Hematopoietic multipotent progenitor cell treated with erythropoietin and hydrocortisone succinate and interleukin-3 and kit ligand, for 15 days (in vitro differentiated cells): ENCODE data around the gene SLC7A6.
A peak's percentile ranks its signal among the peaks of the same experiment; 100 is the strongest.

Source experiments
- DNase-seq: peaks from one replicate; pipeline ENCODE4 v3.0.0-alpha.2; 2015; ENCODE audit warnings: low spot score

The SLC7A6 gene

DNA sequence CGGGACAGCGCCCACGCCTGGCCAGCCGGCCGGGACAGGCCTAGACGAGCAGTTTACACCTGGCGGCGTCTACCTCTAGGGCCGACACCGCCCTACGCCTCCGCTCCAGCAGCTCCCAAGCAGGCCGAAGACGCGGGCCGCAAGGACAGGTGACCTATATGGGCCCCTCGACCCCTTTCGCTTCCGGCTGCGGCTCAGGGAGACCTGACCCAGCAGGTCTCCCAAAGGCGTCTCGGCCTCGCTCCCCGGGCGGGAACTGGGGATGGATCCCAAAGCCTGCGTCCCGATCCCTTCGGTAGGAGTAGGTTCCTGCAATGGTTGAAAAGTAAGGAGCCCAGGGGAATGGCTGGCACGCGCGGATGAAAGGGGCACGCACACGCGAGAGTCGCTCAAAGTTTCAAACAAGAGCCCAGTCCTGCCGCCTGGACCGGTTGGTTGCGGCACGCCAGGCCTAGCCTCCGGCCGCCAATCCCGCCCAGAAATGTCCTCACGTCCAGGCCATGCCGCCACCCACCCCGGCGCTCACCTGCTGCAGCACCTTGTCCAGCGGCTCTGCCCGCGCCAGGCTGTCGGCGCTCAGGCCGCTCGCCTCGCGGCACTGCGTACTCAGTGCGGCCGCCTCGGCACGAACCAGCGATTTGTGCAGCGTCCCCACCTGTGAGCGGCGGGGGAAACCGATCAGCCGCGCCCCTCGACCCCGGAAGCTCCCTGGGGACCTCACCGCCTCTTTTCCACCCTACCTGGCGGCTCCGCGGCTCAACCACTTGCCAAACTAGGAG lies 29.0 kb upstream of the SLC7A6 start:
- DNase-seq: no peak

DNA sequence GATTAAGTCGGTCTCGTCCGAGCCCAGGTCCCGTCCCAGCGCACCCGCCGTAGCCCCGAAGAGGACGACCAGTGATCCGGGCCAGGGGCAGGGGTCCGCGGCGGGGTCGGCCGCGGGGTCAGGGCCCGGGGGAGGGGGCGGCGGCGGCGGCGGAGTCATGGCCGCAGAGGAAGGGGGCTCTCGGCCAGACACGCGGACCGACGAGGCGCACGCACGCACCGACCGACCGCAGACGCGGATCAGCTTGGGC lies 28.5 kb upstream of the SLC7A6 start, which contains the start of gene ESRP2:
ESRP2 (minus strand) TSS at position 241 of the 250 bp plus-strand sequence; CDS start at position 159, 82 bp downstream.
- DNase-seq: no peak

DNA sequence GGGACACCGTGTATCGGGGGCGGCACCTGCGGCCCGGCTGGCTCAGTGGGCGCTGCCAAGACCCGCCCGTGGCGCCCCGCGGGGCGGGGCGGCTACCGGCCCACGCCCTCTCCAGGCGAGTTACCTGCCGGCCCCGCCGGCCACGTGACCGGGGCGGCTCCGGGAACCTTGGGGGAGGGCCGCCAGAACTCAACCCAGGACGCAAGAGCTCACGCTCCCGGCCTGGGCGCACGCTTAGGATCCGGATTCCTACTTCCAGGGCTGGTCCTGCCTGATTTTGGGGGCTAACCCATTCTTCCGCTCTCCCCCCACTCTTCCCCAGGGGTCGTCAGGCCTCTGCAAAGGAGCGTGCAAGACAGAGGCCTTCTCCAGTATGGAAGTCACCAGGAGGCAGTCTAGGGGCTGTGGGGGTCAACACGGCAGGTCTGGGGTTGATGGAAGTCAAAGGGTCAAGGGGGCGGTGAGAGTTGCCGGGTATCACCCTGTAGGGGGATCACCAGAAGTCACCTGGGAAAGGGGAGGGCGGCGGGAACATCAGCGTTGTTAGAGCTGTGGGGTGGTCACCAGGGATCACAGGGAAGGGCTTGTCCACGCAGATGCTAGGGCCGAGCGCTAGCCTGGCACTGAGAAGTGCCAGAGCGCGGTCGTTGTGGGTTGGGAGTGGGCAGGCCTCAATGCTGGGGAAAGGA lies 28.0 kb upstream of the SLC7A6 start:
- DNase-seq: peak; percentile 64

- DNase-seq: no peak
Measured at GRCh38 chr16:68236826-68237242, 27.5 kb upstream of the SLC7A6 start.

GRCh38 chr16:68237243-68238028 lies 26.9 kb upstream of the SLC7A6 start:
- peak; percentile 98 for DNase-seq

- no peak for DNase-seq
Measured at GRCh38 chr16:68238029-68238345, 26.3 kb upstream of the SLC7A6 start.

DNA sequence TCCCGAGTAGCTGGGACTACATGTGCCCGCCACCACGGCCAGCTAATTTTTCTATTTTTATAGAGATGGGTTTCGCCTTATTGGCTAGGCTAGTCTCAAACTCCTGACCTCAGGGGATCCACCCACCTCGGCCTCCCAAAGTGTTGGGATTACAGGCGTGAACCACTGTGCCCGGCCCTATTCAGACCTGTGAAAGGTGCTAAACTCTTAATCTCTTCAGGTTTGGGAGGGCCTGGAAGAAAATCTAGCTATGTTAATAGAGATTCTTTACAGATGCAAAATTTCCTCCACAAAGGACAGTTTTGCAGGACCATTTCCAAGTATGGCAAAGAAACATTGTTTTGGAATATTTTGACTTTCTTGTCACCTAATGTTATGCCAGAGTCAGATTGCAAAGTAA lies 22.2 kb upstream of the SLC7A6 start:
- DNase-seq: no peak

DNA sequence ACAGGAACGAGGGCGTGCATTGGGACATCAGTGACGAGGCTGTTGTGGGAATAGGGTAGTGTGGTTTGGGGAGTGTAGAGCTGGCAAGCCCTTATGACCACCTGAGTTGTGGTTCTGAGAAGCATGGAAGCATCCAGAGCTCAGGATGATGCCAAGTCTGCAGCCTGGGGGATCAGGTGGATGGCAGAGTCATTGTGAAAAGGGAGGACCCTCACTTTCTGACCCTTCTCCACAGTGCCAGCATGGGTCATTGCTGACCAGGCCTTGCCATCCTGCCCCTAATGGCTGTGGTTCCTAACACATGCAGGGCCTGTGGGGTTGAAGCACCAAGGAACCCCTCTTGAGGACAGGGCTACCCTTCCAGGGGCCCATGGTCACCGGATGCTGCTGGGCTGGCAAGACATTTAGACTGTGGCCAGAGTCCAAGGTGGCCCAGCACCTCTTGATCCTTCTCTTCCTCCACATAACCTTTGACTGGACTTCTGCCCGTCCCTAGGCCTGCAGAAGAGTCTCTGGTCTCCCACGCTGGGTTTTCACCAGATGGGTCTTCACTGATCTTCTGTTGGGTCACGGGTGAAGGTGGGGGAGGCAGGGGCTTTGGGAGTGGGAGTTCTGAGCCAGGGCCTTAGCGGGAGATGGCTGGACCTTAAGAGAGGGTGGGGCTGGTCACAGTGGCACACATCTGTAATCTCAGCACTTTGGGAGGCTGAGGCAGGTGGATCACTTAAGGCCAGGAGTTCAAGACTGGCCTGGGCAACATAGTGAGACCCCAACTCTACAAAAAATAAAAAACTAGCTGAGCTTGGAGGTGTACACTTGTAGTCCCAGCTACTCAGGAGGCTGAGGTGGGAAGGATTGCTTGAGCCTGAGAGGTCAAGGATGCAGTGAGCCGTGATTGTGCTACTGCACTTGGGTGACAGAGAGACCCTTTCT lies 21.1 kb upstream of the SLC7A6 start:
- DNase-seq: no peak

- no peak for DNase-seq
Measured at GRCh38 chr16:68244481-68244902, 19.8 kb upstream of the SLC7A6 start.

DNA sequence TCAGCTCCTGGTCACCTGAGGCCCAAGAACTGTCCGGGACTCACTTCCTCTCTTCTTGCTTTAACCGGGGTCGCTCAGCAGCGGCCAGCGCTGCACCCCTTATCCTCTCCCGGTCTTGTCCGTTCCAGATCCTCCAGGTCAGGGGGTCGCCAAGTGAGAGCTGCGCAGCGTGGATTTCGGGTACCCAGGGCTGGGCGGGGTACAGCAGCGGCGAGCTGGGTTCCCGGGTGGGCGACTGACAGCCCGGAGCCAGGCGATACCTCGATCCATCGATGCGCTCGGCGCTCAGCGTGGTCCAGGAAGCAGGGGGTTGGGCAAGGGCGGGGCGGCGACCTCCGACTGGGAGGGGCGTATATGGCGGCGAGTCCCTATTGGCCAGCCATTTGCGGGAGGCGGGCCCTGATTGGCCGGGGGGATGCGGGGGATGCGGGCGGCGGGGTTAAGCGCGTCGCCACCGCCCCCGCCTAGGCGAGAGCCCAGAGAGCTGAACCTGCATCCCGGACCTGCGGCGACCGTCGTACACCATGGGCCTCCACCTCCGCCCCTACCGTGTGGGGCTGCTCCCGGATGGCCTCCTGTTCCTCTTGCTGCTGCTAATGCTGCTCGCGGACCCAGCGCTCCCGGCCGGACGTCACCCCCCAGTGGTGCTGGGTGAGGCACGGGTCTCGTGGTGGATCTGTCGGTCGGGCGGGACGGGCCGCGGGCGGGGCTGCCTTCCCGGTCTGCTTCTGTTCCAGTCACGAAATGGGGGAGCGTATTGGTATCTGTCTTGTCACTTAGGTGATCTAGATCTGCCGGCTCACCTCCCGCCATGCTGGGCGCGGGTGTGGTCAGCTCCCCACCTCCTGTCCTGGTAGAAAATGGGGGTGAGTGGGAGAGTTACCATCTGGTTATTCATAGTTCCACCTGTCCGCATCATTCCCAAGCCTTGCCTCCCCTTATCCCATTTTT lies 19.1 kb upstream of the SLC7A6 start, which contains the start of gene PLA2G15:
PLA2G15 (plus strand) TSS at position 471 of the 951 bp plus-strand sequence; CDS start at position 525, 54 bp downstream.
- DNase-seq: peak; percentile 88

DNA sequence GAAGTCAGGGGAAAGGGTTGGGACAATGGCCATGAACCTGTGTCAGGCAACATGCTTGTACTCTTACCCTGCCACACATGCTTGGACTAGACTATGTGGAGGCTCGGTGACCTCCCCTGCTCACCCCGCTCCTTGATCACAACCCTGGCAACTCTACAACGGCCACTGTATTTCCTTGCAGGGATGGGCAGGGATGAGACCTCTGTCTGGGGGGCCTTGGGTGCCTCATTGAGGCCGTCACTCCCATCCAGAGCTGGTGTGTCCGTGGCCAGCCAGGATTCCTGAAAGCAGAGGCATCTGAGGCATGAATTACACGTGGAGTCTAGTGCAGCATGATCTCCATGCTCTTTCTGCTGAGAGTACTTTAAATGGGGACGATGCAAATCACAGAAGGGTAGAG lies 18.2 kb upstream of the SLC7A6 start:
- no peak for DNase-seq

- no peak for DNase-seq
Measured at GRCh38 chr16:68246666-68247065, 17.7 kb upstream of the SLC7A6 start.

GRCh38 chr16:68247400-68247799 lies 16.9 kb upstream of the SLC7A6 start:
- DNase-seq: no peak

DNA sequence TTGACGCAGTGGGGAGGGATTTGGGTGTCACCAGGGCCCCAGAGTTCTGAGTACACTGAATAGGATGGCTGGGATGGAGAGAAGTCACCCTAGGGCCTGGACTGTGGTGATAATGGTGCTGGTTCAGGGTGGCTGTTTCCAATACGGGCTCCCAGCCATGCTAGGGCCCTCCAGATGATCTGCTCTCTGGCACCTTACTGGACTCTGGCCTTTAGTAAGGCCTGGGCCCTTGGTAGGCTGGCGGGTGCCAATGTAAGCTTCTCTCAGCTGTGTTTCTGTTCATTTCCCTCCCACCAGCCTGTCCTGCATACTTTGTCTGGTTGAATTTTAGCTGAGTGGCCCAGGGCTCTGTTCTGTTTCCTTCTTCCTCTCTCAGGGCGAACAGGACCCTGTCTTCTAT lies 16.4 kb upstream of the SLC7A6 start:
- no peak for DNase-seq

- no peak for DNase-seq
Measured at GRCh38 chr16:68249371-68249770, 15.0 kb upstream of the SLC7A6 start.

GRCh38 chr16:68250951-68251350 lies 13.4 kb upstream of the SLC7A6 start:
- DNase-seq: no peak

DNA sequence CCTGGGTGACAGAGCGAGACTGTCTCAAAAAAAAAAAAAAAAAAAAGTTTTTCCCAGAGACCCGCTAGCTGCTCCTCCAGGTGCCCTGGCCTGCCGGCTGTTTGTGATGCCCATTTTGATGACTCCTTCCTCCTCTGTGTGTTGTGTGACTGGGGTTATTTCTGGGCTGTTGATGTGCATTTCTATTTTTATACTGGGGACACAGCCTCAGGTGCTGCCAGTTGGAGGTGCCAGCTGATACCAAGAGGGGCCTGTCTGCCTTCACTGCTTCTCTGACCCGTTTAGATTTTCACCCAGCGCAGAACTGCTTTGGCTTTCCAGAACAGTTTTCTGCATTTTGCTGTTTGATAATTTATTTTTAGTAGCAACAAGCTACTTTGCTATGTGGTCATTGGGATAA lies 12.5 kb upstream of the SLC7A6 start:
- no peak for DNase-seq

DNA sequence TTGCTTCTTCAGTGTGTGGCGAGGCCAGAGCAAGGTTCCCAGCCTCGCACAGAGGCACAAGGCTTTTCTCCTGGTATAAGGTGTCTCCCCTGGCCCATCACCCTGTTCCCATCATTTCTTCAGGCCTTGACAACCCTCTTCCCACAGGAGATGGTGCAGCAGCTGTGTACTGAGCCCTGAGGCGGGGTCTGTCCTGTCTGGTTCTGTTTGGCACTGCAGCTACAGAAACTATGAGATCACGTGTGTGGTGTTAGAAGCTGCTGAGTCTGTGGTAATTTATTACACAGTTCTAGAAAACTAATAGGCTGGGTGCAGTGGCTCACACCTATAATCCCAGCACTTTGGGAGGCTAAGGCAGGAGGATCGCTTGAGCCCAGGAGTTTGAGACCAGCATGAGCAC lies 11.9 kb upstream of the SLC7A6 start:
- DNase-seq: no peak

DNA sequence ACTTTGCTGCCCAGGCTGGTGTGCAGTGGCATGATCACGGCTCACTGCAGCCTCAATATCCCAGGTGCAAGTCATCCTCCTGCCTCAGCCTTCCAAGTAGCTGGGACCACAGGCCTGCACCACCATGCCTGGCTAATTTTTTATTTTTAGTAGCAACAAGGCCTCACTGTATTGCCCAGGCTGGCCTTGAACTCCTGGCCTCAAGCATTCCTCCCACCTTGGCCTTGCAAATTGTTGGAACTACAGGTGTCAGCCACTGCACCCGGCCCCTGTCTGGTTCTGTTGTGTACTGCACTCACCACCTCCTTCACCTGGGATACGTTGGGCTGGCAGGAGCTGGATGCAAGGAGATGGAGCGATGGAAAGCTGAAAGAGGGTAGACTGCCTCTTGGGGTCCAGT lies 10.6 kb upstream of the SLC7A6 start:
- DNase-seq: no peak

DNA sequence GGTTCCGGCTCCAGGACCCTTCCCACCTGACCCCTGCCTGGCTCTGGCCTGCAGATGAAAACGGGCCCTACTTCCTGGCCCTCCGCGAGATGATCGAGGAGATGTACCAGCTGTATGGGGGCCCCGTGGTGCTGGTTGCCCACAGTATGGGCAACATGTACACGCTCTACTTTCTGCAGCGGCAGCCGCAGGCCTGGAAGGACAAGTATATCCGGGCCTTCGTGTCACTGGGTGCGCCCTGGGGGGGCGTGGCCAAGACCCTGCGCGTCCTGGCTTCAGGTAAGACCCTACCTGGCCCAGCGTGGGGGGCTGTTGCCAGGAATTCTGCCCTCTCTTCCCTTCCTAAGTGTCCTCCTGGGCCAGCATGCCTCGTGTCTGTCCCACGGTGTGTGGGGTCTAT lies 8.6 kb upstream of the SLC7A6 start:
- DNase-seq: no peak
